SU-DHL-6 (cell line): Measurements from ENCODE around the gene RNF126.

Source experiments
- H2AFZ ChIP-seq: fragments of 200-600 bp; sonication (generic); 2 replicates; pipeline ENCODE4 v1.6.1; 2014; ENCODE audit warnings: low read depth, mild to moderate bottlenecking, moderate library complexity, mixed read lengths, antibody characterized with exemption, low read length; ENCODE audit not compliant: severe bottlenecking
- H3F3A ChIP-seq: fragments of 200-600 bp; shearing (Covaris generic); 2 replicates; pipeline ENCODE4 v1.6.0; 2016; ENCODE audit warnings: antibody characterized with exemption, mild to moderate bottlenecking; ENCODE audit not compliant: insufficient read depth
- H3K27ac ChIP-seq: fragments of 200-600 bp; sonication (generic); 2 replicates; pipeline ENCODE4 v1.5.1; 2016; ENCODE audit warnings: low read depth, mild to moderate bottlenecking, low read length, moderate library complexity, mixed read lengths
- H3K27me3 ChIP-seq: fragments of 200-600 bp; sonication (generic), shearing (Covaris generic); 2 replicates; pipeline ENCODE4 v1.6.0; 2014; ENCODE audit warnings: mild to moderate bottlenecking, low read length
- H3K36me3 ChIP-seq: fragments of 200-600 bp; sonication (generic); 2 replicates; pipeline ENCODE4 v1.6.1; 2014; ENCODE audit warnings: mild to moderate bottlenecking, low read length, mixed read lengths
- H3K4me2 ChIP-seq: fragments of 300-600, 200-600 bp; shearing (Covaris generic), sonication (generic); 2 replicates; pipeline ENCODE4 v1.6.0; 2014; ENCODE audit warnings: low read length, low read depth, mild to moderate bottlenecking; ENCODE audit not compliant: poor library complexity, severe bottlenecking
- H3K4me3 ChIP-seq: fragments of 200-600 bp; sonication (generic); 2 replicates; pipeline ENCODE4 v1.5.1; 2014; ENCODE audit warnings: antibody characterized with exemption, low read length, mild to moderate bottlenecking, mixed read lengths; ENCODE audit not compliant: insufficient read depth, poor library complexity, severe bottlenecking
- H3K79me2 ChIP-seq: fragments of 200-600 bp; sonication (generic); 2 replicates; pipeline ENCODE4 v1.6.1; 2014; ENCODE audit warnings: mild to moderate bottlenecking, low read length, moderate library complexity; ENCODE audit not compliant: insufficient read depth
- H3K9ac ChIP-seq: fragments of 200-600 bp; sonication (generic); 2 replicates; pipeline ENCODE4 v1.7.0; 2014; ENCODE audit warnings: mild to moderate bottlenecking, low read length
- H3K9me2 ChIP-seq: fragments of 200-600 bp; sonication (generic); replicated peaks from 2 replicates; pipeline ENCODE4 v1.6.1; 2014; ENCODE audit warnings: low read length; ENCODE audit not compliant: insufficient read depth
- H3K9me3 ChIP-seq: fragments of 200-600 bp; sonication (generic); 2 replicates; pipeline ENCODE4 v1.6.1; 2014; ENCODE audit warnings: low read length, mixed read lengths; ENCODE audit not compliant: insufficient read depth
- H4K20me1 ChIP-seq: fragments of 200-600 bp; sonication (generic); 2 replicates; pipeline ENCODE4 v1.6.1; 2014; ENCODE audit warnings: low read depth, mild to moderate bottlenecking, antibody characterized with exemption, low read length, moderate library complexity, mixed read lengths
- CTCF ChIP-seq: fragments of 200-600 bp; sonication (generic); IDR thresholded peaks from one replicate; pipeline ENCODE4 v1.5.1; 2017; ENCODE audit warnings: antibody characterized with exemption, mild to moderate bottlenecking, low read length, moderate library complexity; ENCODE audit not compliant: insufficient read depth, poor library complexity, severe bottlenecking
- EZH2phosphoT487 ChIP-seq: fragments of 200-600 bp; sonication (generic), shearing (Covaris generic); conservative IDR thresholded peaks from 2 replicates; pipeline ENCODE4 v1.6.1; 2018; ENCODE audit warnings: mild to moderate bottlenecking, antibody characterized with exemption, low read length, moderate library complexity, mixed read lengths

RNF126 gene

DNA sequence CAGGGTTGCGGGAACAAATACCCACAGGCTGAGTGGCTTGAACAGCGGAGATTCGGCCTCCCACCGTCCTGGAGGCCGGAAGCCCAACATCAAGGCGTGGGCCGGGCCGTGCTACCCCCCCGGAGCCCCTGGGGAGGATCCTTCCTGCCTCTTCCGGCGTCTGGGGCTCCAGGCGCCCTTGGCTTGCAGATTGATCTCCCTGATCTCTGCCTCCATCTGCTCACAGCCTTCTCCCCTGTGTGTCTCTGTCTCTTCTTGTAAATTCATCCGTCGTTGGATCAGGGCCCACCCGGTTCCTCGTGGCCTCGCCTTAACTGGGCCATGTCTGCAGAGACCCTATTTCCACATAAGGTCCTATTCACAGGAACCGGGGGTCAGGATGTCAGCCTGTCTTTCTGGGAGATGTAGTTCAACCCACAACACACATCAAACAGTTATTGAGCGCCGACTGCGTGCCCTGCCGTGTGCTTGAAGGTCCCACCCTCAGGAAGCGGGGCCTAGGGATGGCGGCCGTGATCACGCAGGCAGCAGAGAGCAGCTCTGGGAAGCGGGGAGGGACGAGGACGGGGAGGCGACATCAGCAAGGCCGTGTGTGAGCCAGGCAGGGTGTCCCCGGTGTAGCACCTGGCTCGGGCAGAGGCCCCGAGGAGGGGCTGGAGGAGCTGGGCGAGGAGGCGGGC lies 52.1 kb downstream of the RNF126 start:
- Histone ChIP-seq H3F3A (no peaks in the 10 kb centered on the region), H3K4me2 (peak overlapping the region; percentile 18), H3K9ac (peak overlapping the region; percentile 42), H4K20me1 (no peaks in the 10 kb centered on the region), H3K27ac (peak overlapping the region; percentile 49), H3K36me3 (no peaks in the 10 kb centered on the region), H2AFZ (peak overlapping the region; percentile 17), H3K9me3 (no peaks in the 10 kb centered on the region), H3K4me3 (no peak overlapping the region), H3K27me3 (no peaks in the 10 kb centered on the region), H3K79me2 (no peaks in the 10 kb centered on the region), H3K9me2 (no peaks in the 10 kb centered on the region)
- TF ChIP-seq CTCF, result no peak
- TF ChIP-seq EZH2phosphoT487, result no peak

GRCh38 chr19:610071-610800 lies 52.8 kb downstream of the RNF126 start:
- peak overlapping the region; percentile 49 for H3K27ac ChIP-seq
- H3K79me2 ChIP-seq, result no peaks in the 10 kb centered on the region
- H4K20me1 ChIP-seq, result no peaks in the 10 kb centered on the region
- H2AFZ ChIP-seq, result peak overlapping the region; percentile 17
- H3K36me3 ChIP-seq, result no peaks in the 10 kb centered on the region
- H3K9ac ChIP-seq, result peak overlapping the region; percentile 42
- H3F3A ChIP-seq, result no peaks in the 10 kb centered on the region
- H3K27me3 ChIP-seq, result no peaks in the 10 kb centered on the region
- H3K9me3 ChIP-seq, result no peaks in the 10 kb centered on the region
- peak overlapping the region; percentile 18 for H3K4me2 ChIP-seq
- H3K4me3 ChIP-seq, result no peak overlapping the region
- TF ChIP-seq EZH2phosphoT487 (no peak), CTCF (no peak)
- no peaks in the 10 kb centered on the region for H3K9me2 ChIP-seq

DNA sequence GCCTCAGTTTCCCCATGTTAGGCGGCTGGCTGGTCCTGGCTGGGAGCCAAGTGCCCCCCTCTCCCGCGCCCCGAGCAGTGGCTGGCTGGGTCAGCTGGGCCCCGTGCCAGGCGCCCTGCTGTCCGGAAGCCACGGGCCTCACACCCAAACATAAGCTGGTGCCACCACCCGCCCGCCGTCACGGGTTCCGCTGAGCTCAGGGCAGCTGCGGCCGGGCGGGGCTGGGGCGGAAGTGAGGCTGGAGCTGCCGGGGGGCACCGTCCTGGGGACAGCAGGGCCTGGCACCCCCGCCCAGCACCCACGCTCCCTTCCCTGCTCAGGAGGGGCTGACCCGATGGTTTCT lies 54.0 kb downstream of the RNF126 start:
- Histone ChIP-seq H2AFZ (no peak overlapping the region), H3F3A (no peaks in the 10 kb centered on the region), H3K9me2 (no peaks in the 10 kb centered on the region), H3K4me2 (no peak overlapping the region), H4K20me1 (no peaks in the 10 kb centered on the region), H3K36me3 (no peaks in the 10 kb centered on the region), H3K9me3 (no peaks in the 10 kb centered on the region), H3K9ac (no peak overlapping the region), H3K27me3 (no peaks in the 10 kb centered on the region), H3K4me3 (no peak overlapping the region), H3K79me2 (no peaks in the 10 kb centered on the region), H3K27ac (no peak overlapping the region)
- TF ChIP-seq CTCF (no peak), EZH2phosphoT487 (no peak)
